IPS-18a (cell line): Measurements from ENCODE around the gene RAB3GAP2.
"Not testable (repeated sequence)": the region's sequence is repeated elsewhere in the genome, so short reads cannot be mapped to it uniquely, and the experiment has no call there.

ENCODE experiments used
- H3K27ac ChIP-seq: one replicate; pipeline ENCODE4 v1.5.1; 2013; ENCODE audit warnings: low read length
- H3K27me3 ChIP-seq: one replicate; pipeline ENCODE4 v1.6.1; 2013; ENCODE audit warnings: mild to moderate bottlenecking, low read length; ENCODE audit not compliant: control insufficient read depth, insufficient read depth
- H3K36me3 ChIP-seq: one replicate; pipeline ENCODE4 v1.6.1; 2013; ENCODE audit warnings: low read depth, low read length; ENCODE audit not compliant: control insufficient read depth
- H3K4me1 ChIP-seq: one replicate; pipeline ENCODE4 v1.6.1; 2013; ENCODE audit warnings: low read depth, low read length; ENCODE audit not compliant: control insufficient read depth
- H3K4me3 ChIP-seq: one replicate; pipeline ENCODE4 v1.5.1; 2013; ENCODE audit warnings: low read length
- H3K9ac ChIP-seq: one replicate; pipeline ENCODE4 v1.6.1; 2013; ENCODE audit warnings: mild to moderate bottlenecking, low read length, moderate library complexity
- H3K9me3 ChIP-seq: one replicate; pipeline ENCODE4 v1.6.1; 2013; ENCODE audit warnings: low read depth, low read length; ENCODE audit not compliant: control insufficient read depth

The RAB3GAP2 gene

DNA sequence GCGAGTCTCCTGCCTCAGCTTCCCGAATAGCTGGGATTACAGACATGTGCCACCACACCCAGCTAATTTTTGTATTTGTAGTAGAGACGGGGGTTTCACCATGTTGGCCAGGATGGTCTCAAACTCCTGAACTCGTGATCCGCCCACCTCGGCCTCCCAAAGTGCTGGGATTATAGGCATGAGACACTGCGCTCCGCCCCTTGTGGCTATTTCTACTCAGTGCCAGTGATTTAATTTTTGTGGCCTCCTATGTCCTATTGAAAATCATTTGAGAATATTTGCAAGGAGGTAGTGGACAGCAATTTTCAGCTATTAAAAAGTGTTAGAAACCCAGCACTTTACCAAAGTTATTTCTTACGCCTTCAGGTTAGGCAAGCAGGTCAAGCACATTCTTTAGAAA is 36.0 kb downstream of the RAB3GAP2 start:
- H3K36me3 ChIP-seq, H3K9ac ChIP-seq, H3K27me3 ChIP-seq, H3K9me3 ChIP-seq, H3K4me3 ChIP-seq, H3K27ac ChIP-seq: not testable (repeated sequence)
- peaks cover 13% of the 10 kb centered on the region for H3K4me1 ChIP-seq

DNA sequence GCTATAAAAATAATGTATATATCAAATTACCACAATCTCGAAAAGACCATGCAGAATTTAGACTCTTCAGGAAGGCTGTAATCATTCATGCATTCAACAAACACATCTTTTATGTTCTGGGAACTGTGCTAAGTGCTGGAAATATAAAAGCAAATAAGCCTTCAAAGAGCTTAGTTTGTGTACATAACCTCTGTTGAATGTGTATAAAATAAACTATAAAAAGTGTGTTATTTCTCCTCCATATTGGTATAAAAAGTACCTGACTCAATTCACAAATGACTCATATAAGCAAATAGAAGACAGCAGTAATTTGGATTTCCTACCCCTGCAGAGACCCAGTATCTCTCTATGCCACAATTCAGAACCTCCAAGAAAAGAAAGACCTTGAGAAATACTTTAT is 36.8 kb downstream of the RAB3GAP2 start:
- H3K27ac ChIP-seq, result no peak overlapping the region
- H3K36me3 ChIP-seq, result no peaks in the 10 kb centered on the region
- H3K9me3 ChIP-seq, result no peaks in the 10 kb centered on the region
- no peaks in the 10 kb centered on the region for H3K27me3 ChIP-seq
- H3K4me3 ChIP-seq, result no peak overlapping the region
- peaks cover 13% of the 10 kb centered on the region for H3K4me1 ChIP-seq
- H3K9ac ChIP-seq, result no peak overlapping the region

GRCh38 chr1:220233927-220234326 is 38.3 kb downstream of the RAB3GAP2 start:
- Histone ChIP-seq H3K27ac (no peak overlapping the region), H3K9ac (no peak overlapping the region), H3K4me3 (no peak overlapping the region), H3K9me3 (no peaks in the 10 kb centered on the region), H3K36me3 (peaks cover 3% of the 10 kb centered on the region), H3K27me3 (no peaks in the 10 kb centered on the region), H3K4me1 (peaks cover 18% of the 10 kb centered on the region)

- peaks cover 3% of the 10 kb centered on the region for H3K36me3 ChIP-seq
- H3K27me3 ChIP-seq, result no peaks in the 10 kb centered on the region
- no peak overlapping the region for H3K27ac ChIP-seq
- no peak overlapping the region for H3K4me3 ChIP-seq
- H3K9me3 ChIP-seq, result no peaks in the 10 kb centered on the region
- no peak overlapping the region for H3K9ac ChIP-seq
- H3K4me1 ChIP-seq, result peaks cover 14% of the 10 kb centered on the region
Measured at GRCh38 chr1:220229771-220230170, 42.5 kb downstream of the RAB3GAP2 start.

DNA sequence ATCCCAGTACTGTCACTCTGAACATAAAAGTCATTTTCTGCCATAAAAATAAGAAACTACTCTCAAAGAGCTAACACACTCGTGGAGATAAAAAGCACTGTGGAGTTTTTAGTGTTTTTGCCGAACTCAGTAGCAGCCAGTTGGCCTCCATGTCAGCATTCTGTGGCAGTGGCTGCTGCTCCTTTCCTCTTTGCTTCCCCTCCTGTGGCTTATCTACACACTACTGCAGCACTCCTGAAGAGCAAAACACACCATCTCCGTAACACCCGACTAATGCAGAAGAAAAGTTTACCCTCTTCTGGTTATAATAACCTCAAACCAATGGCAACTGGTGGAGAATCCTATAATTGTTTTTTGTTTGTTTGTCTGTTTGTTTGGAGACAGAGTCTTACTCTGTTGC is 44.9 kb downstream of the RAB3GAP2 start:
- peaks cover 13% of the 10 kb centered on the region for H3K4me1 ChIP-seq
- peaks cover 3% of the 10 kb centered on the region for H3K36me3 ChIP-seq
- no peak overlapping the region for H3K27ac ChIP-seq
- H3K4me3 ChIP-seq, result no peak overlapping the region
- H3K27me3 ChIP-seq, result no peaks in the 10 kb centered on the region
- H3K9ac ChIP-seq, result no peak overlapping the region
- no peaks in the 10 kb centered on the region for H3K9me3 ChIP-seq

GRCh38 chr1:220226752-220227151 is 45.5 kb downstream of the RAB3GAP2 start:
- no peak overlapping the region for H3K27ac ChIP-seq
- no peak overlapping the region for H3K4me3 ChIP-seq
- peaks cover 3% of the 10 kb centered on the region for H3K36me3 ChIP-seq
- peaks cover 13% of the 10 kb centered on the region for H3K4me1 ChIP-seq
- no peak overlapping the region for H3K9ac ChIP-seq
- no peaks in the 10 kb centered on the region for H3K27me3 ChIP-seq
- H3K9me3 ChIP-seq, result no peaks in the 10 kb centered on the region

DNA sequence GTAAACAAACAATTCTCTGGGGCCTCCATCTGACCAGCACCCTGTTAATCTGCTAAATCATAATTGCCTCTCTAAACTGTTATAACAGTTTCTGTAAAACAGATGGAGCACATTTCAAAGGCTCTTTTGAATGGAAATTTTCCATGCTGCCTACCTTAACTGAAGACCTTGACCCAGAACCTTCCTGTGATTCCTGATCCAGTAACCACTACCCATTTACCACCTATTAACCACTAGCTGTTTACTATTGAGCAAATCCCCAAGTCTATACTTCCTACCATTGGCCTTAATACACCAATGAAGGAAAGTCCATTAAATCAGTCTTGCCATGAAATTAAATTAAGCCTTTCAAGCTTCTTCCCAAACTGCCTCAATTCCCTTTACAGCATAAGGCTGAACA is 46.3 kb downstream of the RAB3GAP2 start:
- Histone ChIP-seq H3K9ac (no peak overlapping the region), H3K27ac (no peak overlapping the region), H3K36me3 (peaks cover 3% of the 10 kb centered on the region), H3K4me3 (no peak overlapping the region), H3K9me3 (no peaks in the 10 kb centered on the region), H3K27me3 (no peaks in the 10 kb centered on the region), H3K4me1 (peaks cover 13% of the 10 kb centered on the region)

- H3K27ac ChIP-seq, result no peak overlapping the region
- H3K4me1 ChIP-seq, result peaks cover 8% of the 10 kb centered on the region
- H3K4me3 ChIP-seq, result no peak overlapping the region
- H3K9ac ChIP-seq, result no peak overlapping the region
- H3K9me3 ChIP-seq, result no peaks in the 10 kb centered on the region
- no peaks in the 10 kb centered on the region for H3K36me3 ChIP-seq
- H3K27me3 ChIP-seq, result no peaks in the 10 kb centered on the region
Measured at GRCh38 chr1:220224611-220225124, 47.6 kb downstream of the RAB3GAP2 start.

DNA sequence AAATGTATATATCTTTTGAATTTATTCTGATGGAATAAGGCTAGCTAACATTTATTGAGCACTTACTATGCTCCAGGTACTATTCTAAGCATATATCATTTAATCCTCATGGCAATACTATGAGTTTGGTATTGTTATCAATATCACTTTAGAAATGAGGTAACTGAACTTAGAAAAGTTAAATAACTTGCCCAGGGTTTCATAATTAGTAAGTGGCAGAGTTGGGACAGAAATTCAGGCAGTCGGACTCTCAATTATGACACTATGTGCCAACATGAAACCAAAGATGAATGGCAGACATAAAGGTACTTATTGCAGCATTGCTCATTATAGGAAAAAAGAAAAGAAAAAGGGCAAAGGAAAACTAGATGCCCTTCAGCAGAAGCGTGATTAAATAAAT is 48.2 kb downstream of the RAB3GAP2 start:
- H3K4me1 ChIP-seq, result peaks cover 8% of the 10 kb centered on the region
- no peak overlapping the region for H3K27ac ChIP-seq
- H3K4me3 ChIP-seq, result no peak overlapping the region
- no peaks in the 10 kb centered on the region for H3K36me3 ChIP-seq
- H3K27me3 ChIP-seq, result no peaks in the 10 kb centered on the region
- H3K9me3 ChIP-seq, result no peaks in the 10 kb centered on the region
- no peak overlapping the region for H3K9ac ChIP-seq

GRCh38 chr1:220222939-220223338 is 49.3 kb downstream of the RAB3GAP2 start:
- H3K27me3 ChIP-seq, result no peaks in the 10 kb centered on the region
- H3K4me3 ChIP-seq, result no peak overlapping the region
- H3K9ac ChIP-seq, result no peak overlapping the region
- H3K36me3 ChIP-seq, result no peaks in the 10 kb centered on the region
- peaks cover 11% of the 10 kb centered on the region for H3K4me1 ChIP-seq
- no peak overlapping the region for H3K27ac ChIP-seq
- no peaks in the 10 kb centered on the region for H3K9me3 ChIP-seq

DNA sequence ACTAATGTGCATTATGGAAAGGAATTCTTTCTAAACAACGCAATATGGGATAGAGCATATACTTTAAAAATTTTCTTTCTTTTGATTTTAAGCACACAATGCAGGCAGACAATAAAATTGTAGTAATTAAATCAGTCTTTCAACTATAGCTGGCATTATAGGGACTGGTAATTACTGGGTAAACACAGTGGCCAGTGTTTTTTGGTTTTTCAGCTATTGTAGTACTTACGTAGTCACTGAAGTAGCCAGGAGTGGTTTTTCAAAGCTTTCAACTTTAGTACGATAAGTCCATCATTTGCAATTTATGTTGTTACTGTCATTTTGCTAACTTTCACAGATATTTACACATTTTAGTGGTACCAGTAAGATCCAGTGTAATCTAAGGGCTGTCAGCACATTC is 50.6 kb downstream of the RAB3GAP2 start:
- H3K4me1 ChIP-seq, result peaks cover 11% of the 10 kb centered on the region
- no peaks in the 10 kb centered on the region for H3K9me3 ChIP-seq
- H3K27me3 ChIP-seq, result no peaks in the 10 kb centered on the region
- no peaks in the 10 kb centered on the region for H3K36me3 ChIP-seq
- H3K9ac ChIP-seq, result no peak overlapping the region
- no peak overlapping the region for H3K27ac ChIP-seq
- no peak overlapping the region for H3K4me3 ChIP-seq

- H3K4me3 ChIP-seq, result no peak overlapping the region
Measured at GRCh38 chr1:220221269-220221668, 51.0 kb downstream of the RAB3GAP2 start.

More at GRCh38 chr1:220221269-220221668, 51.0 kb downstream of the RAB3GAP2 start:
- Histone ChIP-seq H3K9me3 (no peaks in the 10 kb centered on the region), H3K27ac (no peak overlapping the region), H3K9ac (no peak overlapping the region), H3K4me1 (peaks cover 11% of the 10 kb centered on the region), H3K27me3 (no peaks in the 10 kb centered on the region), H3K36me3 (no peaks in the 10 kb centered on the region)
